GM15510 (cell line): ENCODE results near the gene PLEKHG4B.
A peak's percentile ranks its signal among the peaks of the same experiment; 100 is the strongest.

ENCODE experiments used
- POLR2A ChIP-seq: IDR thresholded peaks from 3 replicates; pipeline ENCODE4 v1.6.1; 2011; ENCODE audit warnings: borderline replicate concordance; ENCODE audit not compliant: insufficient read length; ENCODE audit errors: extremely low read depth

Gene PLEKHG4B

GRCh38 chr5:199950-200645 lies 108.1 kb downstream of the PLEKHG4B start:
- TF ChIP-seq POLR2A, result no peak

GRCh38 chr5:200985-201384 lies 109.0 kb downstream of the PLEKHG4B start:
- no peak for TF ChIP-seq POLR2A

GRCh38 chr5:201672-202071 lies 109.7 kb downstream of the PLEKHG4B start:
- TF ChIP-seq POLR2A, result no peak

DNA sequence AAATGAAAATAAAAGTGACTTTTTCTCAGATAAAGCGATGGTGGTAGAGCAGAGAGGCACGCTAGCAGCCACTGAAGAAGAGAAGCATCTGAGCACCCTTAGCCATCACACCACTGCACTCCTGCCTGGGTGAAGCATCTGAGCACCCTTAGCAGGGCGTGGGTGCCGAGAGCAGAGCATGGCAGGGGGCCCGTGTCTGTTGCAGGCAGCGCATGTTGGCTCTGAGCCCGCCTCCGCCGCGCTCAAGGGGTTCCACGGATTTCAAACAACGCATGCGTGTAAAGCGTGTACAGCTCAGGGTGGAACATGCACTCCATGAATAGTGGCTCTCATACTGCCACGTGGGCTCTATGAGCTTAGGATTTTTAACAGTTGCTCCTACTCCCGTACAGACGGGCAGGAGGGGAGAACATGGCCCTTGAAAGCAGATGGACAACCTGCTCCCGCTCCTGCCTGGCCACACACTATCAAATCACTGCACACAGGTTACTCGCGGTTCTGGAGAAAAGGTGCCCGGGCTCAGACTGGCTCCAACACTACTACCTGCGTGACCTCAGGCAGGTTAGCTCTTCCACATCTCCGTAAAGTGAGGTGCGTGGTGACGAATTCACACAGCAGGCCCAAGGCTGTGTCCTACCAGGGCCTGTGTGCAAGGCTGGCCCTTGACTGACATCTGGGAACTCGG lies 111.4 kb downstream of the PLEKHG4B start:
- no peak for TF ChIP-seq POLR2A

DNA sequence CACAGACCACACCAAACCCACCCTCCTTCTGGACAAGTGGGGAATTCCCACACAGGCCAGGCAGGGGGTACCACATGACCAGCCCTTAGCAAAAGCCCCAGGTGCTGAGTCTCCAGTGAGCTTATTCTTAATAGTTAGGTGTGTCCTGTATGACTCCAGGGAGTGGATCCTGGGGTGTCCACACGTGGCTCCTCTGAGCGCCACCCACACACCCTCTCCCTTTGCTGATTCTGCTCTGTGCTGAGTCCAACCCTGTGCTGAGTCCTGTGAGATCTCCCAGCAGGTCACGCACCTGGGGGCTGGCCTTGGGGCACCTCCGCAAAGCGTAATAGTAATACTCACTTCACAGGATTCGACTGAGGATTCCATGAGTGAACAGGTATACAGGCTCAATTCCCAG lies 112.0 kb downstream of the PLEKHG4B start:
- TF ChIP-seq POLR2A, result no peak

- no peak for TF ChIP-seq POLR2A
Measured at GRCh38 chr5:204462-204861, 112.5 kb downstream of the PLEKHG4B start.

DNA sequence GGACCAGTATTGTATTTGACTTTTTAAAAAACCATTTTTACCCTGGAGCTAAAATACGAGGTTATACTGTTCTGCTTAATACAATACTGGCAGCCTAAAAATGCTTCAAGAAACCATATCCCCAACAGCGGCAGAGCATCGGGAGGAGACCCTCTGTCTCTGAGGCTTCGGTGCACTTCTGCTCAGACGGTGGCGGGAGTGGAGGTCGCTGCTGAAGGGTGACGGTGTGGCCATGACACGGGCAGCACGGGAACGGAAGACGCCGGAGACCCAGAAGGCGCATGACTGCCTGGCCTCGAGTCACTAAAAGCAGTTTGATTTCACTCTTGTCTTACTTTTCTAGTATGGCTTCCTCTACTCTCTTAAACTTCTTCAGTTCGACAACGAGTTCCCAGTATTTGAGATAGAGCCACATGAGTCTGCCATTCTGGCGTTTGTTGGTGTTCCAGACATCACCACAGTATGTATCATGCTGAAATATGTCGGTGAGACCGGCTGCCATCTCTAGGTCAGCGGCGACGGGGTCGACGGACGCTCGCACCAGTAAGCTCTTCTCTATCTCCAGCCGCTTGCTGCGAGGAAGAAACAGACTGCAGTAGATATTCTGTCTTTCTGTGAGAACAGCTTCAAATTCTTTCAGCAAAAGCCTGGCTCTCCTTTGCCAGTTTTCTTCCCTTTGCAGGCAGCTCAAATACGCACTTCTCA lies 113.2 kb downstream of the PLEKHG4B start:
- TF ChIP-seq POLR2A, result no peak

DNA sequence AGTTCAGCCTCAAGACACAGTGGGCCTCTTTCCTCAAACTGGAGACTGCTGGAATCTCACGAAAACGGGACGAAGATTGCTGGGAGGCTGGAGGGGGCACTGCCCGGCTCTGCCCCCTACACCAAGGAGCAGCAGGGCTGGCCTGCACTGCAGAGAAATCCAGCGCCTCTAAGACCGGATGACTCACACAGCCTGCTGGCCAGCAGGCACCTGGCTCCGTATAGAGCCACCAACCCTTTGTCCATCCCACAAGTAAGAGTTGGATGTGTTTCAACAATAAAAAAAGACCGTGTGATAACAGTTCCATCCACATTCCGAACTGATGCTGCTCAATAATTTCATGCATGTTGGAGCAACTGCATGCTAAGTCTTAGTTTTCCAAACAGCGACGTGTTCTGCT lies 114.4 kb downstream of the PLEKHG4B start:
- no peak for TF ChIP-seq POLR2A

DNA sequence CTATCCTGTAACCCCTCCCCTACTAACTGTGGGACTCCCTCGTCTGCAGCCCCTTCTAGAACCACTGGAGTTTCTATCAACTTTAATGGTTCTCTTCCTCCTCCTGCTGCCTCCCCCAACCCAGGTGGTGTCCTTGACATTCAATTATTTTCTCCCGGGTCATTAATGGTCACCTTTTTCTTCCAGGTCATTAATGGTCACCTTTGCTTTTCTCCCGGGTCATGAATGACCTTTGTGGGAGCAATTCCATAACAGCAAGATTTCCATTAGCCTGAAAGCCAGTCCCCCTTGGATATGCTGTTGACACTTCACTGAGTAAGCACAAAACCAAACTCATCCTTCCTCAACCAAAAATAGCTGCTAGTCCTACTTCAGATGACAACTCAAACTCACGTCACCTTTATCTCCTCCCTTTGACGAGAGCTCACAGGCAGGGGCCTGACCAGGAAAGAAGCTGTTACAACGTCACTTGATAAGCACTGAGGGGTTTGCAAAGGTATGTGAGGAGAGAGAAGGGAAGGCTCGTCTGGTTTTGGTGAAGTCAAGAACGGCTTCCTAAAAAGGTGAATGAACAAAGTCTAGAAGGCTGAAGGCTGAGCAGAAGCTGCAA lies 115.1 kb downstream of the PLEKHG4B start:
- TF ChIP-seq POLR2A, result no peak

GRCh38 chr5:207599-207998 lies 115.6 kb downstream of the PLEKHG4B start:
- no peak for TF ChIP-seq POLR2A

DNA sequence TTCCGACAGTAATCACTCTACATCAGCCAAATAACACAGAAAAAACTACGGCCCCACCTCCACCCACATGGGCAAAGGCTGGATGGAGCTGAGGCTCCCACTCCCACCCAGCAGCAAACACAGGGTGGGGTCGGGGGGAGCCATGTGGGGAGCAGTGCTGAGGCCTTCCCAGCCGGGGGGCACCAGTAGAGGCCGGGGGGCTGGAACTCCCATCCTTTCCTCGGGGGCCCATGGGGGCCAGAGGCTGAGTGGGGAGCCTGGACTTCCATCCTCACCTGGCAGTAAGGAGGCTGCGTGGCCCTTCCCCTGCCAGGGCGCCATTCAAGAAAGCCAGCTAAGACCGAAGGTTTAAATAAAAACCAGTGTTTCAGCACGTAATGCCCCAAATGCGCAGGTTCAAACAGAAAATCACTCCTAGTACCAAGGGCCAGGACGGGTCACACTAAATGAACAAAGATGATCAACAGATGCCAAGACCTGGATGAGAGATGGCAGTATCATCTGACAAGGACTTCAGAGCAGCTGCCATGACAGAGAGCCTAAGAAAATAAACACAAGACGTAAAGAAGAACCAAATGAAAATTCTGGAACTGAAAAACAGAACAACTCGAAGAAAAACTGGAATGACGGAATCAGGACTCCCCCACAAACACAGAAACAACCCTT lies 116.6 kb downstream of the PLEKHG4B start:
- no peak for TF ChIP-seq POLR2A

- no peak for TF ChIP-seq POLR2A
Measured at GRCh38 chr5:213803-214395, 121.9 kb downstream of the PLEKHG4B start.

DNA sequence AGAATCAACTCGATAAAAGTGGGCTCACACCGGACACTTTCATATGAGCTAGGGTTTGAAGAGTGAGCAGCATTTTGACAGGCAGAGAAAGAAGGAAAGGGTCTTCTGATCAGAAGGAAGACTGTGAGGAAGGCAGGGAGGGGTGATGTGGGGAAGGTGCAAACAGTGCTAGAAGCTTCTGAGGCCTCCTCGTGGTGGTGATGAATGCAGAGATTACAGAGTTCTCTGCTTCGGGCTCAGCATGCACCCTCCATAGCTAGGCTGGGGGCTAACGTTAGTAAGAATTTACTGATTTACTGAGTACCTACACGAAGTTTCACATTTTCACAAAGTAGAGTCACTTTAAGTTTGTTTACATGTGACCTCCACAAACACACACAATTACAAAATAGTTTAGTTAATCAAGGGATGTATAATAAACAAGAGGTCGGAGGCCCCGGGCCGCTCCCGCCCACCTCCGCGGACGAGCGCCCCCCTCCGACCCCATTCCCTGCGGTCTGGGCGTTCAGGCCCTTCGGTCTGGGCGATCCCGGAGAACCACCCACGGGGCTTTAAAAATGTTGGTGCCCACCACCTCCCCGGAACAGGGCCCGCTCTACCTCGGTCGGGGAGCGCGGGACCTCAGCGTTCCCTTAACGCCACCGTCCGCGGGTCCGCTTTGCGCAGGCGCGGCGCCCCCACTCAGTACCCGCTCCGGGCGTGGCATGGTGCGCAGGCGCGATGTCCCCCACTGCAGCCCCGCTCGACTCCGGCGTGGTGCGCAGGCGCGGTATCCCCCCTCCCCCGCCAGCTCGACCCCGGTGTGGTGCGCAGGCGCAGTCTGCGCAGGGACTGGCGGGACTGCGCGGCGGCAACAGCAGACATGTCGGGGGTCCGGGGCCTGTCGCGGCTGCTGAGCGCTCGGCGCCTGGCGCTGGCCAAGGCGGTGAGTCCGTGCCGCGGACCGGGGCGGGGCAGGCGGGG lies 125.8 kb downstream of the PLEKHG4B start, which contains the start of the genes CCDC127 and SDHA:
Gene CCDC127, minus strand, starts transcription at position 660 of the 963 bp plus-strand sequence. CDS start 1,304 bp downstream, outside the sequence.
Gene SDHA, plus strand, starts transcription at position 827 of the 963 bp plus-strand sequence. Its CDS starts 36 bp downstream, at position 863.
- peak; percentile 89 for TF ChIP-seq POLR2A
